ENCODE data around the gene PER2. TPM values are rescaled to one million over a fixed set of nuclear protein-coding genes. Genes with fewer than 3 reads are reported as not detected.

The PER2 gene
- polyA plus RNA-seq, 2 donors, result 4.9 to 12.6 TPM

DNA sequence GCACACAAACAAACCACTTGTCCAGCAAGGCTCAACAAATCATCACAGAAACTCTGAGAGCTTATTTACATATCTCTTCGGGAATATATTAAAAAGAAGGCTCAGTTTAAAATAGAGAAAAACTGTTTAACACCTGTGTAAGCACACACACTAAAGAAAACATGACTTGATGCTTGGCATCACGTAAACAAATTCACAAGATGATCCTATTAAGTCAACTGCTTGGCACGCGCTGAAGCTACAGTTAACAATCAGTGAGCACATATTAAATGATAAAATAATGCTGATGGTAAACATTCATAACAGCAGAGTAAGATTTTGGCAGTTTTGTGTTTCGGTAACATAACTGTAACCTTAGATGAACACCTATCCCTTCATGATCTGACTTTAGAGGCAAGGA lies 44.3 kb downstream of the PER2 start:
- 87 to 89% methylated on average over 5 of the region's 5 CpGs for WGBS, 2 donors
- Histone ChIP-seq H3K4me3 (ENCODE audit: low read depth in 1 of 2, low read length in 2 of 2) (no peak overlapping the region), H3K4me1 (ENCODE audit: control insufficient read depth in 2 of 2, insufficient read depth in 2 of 2, low read length in 1 of 2) (peaks cover 0 to 11% of the 10 kb centered on the region in 2 donors), H3K27me3 (ENCODE audit: control insufficient read depth in 1 of 2, insufficient read depth in 2 of 2, low read length in 2 of 2) (no peaks in the 10 kb centered on the region), H3K9me3 (ENCODE audit: control insufficient read depth in 2 of 2, insufficient read depth in 1 of 2, low read depth in 1 of 2, low read length in 1 of 2) (no peaks in the 10 kb centered on the region), H3K36me3 (ENCODE audit: control insufficient read depth in 2 of 2, insufficient read depth in 2 of 2, low read length in 1 of 2) (peaks cover 0 to 20% of the 10 kb centered on the region in 2 donors), H3K27ac (ENCODE audit: low read depth in 2 of 2, low read length in 1 of 2) (no peak overlapping the region)

DNA sequence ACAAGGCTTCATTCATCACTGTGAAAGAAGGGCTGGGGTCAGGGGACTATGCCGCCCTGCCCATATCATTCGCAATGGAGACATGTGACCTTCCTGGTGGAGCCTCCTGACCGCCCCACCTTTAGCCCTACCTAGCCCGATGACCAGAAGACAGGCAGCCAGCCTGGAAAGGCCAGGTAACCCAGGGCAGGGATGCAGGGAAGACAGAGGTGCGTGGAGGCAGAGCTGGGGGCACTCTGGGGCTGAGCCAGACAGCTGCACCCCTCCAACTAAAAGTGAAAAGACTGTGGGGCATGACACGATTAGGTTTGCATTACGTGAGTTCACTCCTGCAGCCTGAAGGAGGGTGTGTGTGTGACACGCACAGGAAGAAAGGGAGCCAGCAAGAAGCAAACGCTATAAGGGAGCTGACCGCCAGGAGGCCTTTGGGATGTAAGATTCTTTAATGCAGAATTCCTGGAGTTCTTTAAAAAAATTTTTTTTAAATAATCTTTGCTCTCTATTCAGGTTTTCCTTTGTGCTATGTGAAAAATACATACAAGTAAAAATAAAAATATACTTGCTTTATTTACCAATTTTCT lies 44.8 kb downstream of the PER2 start:
- Histone ChIP-seq H3K27ac (ENCODE audit: low read depth in 2 of 2, low read length in 1 of 2) (no peak overlapping the region), H3K4me3 (ENCODE audit: low read depth in 1 of 2, low read length in 2 of 2) (no peak overlapping the region), H3K36me3 (ENCODE audit: control insufficient read depth in 2 of 2, insufficient read depth in 2 of 2, low read length in 1 of 2) (peaks cover 0 to 18% of the 10 kb centered on the region in 2 donors), H3K4me1 (ENCODE audit: control insufficient read depth in 2 of 2, insufficient read depth in 2 of 2, low read length in 1 of 2) (peaks cover 0 to 14% of the 10 kb centered on the region in 2 donors), H3K27me3 (ENCODE audit: control insufficient read depth in 1 of 2, insufficient read depth in 2 of 2, low read length in 2 of 2) (no peaks in the 10 kb centered on the region), H3K9me3 (ENCODE audit: control insufficient read depth in 2 of 2, insufficient read depth in 1 of 2, low read depth in 1 of 2, low read length in 1 of 2) (peaks cover 0 to 3% of the 10 kb centered on the region in 2 donors)
- 83% methylated on average over 10 of the region's 10 CpGs for WGBS, 2 donors

DNA sequence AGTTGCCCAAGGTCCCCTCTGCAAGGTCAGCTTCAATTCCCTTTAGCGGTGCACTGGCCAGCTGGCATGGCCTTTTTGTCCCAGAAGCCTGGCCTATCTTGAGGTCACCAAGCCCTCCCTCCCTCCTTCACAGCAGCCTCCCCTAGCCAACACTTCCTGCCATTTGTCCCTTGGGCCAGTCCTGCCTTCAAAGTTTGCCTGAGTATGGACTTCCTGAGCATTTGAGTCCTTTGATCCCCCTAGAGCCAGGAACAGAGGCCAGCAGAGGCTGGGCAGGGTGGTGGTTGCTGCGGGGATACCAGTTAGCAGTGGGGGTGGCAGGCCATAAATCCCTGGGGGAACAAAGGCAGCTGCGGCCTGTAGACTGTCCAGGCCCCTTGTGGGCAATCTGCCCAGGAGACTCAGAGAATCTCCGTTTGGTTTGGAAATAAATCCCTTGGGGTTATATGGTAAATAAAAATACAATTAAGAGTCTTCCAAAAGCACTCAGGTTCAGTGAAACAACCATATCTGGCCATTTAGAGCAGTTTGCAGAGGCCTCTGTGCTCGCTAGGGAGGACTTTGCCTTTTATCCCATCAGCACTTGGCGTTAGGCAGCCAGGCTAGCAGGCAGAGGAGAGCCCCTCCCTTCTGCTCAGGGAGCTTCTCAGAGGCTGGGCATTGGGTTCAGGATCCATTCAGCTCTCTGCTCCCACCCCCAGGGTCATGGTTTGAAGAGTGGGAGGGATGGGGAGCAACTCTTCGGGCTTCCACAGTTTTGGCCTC lies 45.5 kb downstream of the PER2 start:
- peaks cover 0 to 3% of the 10 kb centered on the region in 2 donors for H3K9me3 ChIP-seq (ENCODE audit: control insufficient read depth in 2 of 2, insufficient read depth in 1 of 2, low read depth in 1 of 2, low read length in 1 of 2)
- peaks cover 0 to 15% of the 10 kb centered on the region in 2 donors for H3K36me3 ChIP-seq (ENCODE audit: control insufficient read depth in 2 of 2, insufficient read depth in 2 of 2, low read length in 1 of 2)
- H3K4me1 ChIP-seq (ENCODE audit: control insufficient read depth in 2 of 2, insufficient read depth in 2 of 2, low read length in 1 of 2), result peaks cover 0 to 14% of the 10 kb centered on the region in 2 donors
- WGBS, 2 donors, result 58 to 60% methylated on average over 7 of the region's 7 CpGs
- H3K27ac ChIP-seq (ENCODE audit: low read depth in 2 of 2, low read length in 1 of 2), result no peak overlapping the region
- H3K27me3 ChIP-seq (ENCODE audit: control insufficient read depth in 1 of 2, insufficient read depth in 2 of 2, low read length in 2 of 2), result no peaks in the 10 kb centered on the region
- H3K4me3 ChIP-seq (ENCODE audit: low read depth in 1 of 2, low read length in 2 of 2), result no peak overlapping the region

- H3K27ac ChIP-seq (ENCODE audit: low read depth in 2 of 2, low read length in 1 of 2), result no peak overlapping the region
- H3K27me3 ChIP-seq (ENCODE audit: control insufficient read depth in 1 of 2, insufficient read depth in 2 of 2, low read length in 2 of 2), result no peaks in the 10 kb centered on the region
- 80 to 81% methylated on average over 2 of the region's 2 CpGs for WGBS, 2 donors
These were observed 46.4 kb downstream of the PER2 start for GRCh38 chr2:238241970-238242369.

DNA sequence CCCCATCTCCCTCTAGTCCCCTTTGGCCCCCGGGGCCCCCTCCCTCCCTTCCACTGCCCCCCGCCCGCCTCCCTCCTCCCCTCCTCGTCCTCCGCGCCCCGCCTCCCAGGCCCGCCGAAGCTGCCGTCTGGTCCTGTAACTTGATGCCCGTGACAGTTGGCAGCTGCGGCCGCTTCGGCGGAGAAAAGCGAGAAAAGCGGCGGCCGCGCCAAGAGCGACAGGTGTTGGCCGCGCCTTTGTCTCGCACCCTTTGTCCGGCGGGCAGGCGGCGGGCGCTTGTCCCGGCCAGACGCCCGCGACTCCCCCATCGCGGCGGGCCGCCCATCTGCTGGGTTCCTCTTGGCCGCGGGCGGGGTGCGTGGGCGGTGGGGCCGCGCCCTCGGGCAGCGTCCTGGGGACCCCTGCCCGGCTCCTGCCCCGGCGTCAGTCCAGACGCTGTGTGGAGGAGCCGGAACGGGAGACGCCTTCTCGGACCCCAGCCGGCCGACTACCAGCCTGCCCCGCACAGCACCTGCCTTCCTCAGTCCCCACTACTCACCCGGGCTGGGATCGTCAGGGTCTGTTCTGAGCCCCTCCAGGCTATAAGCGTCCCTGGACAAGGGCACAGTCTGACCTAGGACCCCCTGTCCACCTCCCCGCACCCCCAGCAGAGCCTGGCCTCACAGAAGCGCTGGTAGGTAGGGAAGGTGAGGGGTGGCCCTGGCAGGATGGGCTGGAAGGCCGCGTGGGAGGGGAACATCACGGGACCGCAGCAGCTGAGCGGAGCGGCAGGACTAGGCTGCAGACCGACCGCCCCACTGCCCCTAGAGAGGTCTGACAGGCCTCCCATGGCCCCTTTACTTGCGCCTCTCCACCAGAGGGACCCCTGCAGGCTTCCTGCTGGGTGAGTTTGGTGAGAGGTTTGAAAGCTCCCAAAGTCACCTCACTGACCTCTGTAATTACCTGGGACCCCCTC lies 47.4 kb downstream of the PER2 start:
- Histone ChIP-seq H3K4me1 (ENCODE audit: control insufficient read depth in 2 of 2, insufficient read depth in 2 of 2, low read length in 1 of 2) (peaks cover 0 to 14% of the 10 kb centered on the region in 2 donors), H3K36me3 (ENCODE audit: control insufficient read depth in 2 of 2, insufficient read depth in 2 of 2, low read length in 1 of 2) (peaks cover 0 to 7% of the 10 kb centered on the region in 2 donors), H3K27ac (ENCODE audit: low read depth in 2 of 2, low read length in 1 of 2) (no peak overlapping the region), H3K4me3 (ENCODE audit: low read depth in 1 of 2, low read length in 2 of 2) (peak overlapping the region in 1 of 2 donors; percentile 69), H3K27me3 (ENCODE audit: control insufficient read depth in 1 of 2, insufficient read depth in 2 of 2, low read length in 2 of 2) (no peaks in the 10 kb centered on the region), H3K9me3 (ENCODE audit: control insufficient read depth in 2 of 2, insufficient read depth in 1 of 2, low read depth in 1 of 2, low read length in 1 of 2) (peaks cover 0 to 3% of the 10 kb centered on the region in 2 donors)
- WGBS, 2 donors, result 14 to 15% methylated on average over 54 to 71 of the region's 71 CpGs

More at GRCh38 chr2:238241970-238242369, 46.4 kb downstream of the PER2 start:
- Histone ChIP-seq H3K36me3 (ENCODE audit: control insufficient read depth in 2 of 2, insufficient read depth in 2 of 2, low read length in 1 of 2) (peaks cover 0 to 7% of the 10 kb centered on the region in 2 donors), H3K4me1 (ENCODE audit: control insufficient read depth in 2 of 2, insufficient read depth in 2 of 2, low read length in 1 of 2) (peaks cover 0 to 14% of the 10 kb centered on the region in 2 donors), H3K4me3 (ENCODE audit: low read depth in 1 of 2, low read length in 2 of 2) (no peak overlapping the region), H3K9me3 (ENCODE audit: control insufficient read depth in 2 of 2, insufficient read depth in 1 of 2, low read depth in 1 of 2, low read length in 1 of 2) (peaks cover 0 to 3% of the 10 kb centered on the region in 2 donors)

- H3K4me1 ChIP-seq (ENCODE audit: control insufficient read depth in 2 of 2, insufficient read depth in 2 of 2, low read length in 1 of 2), result peaks cover 0 to 14% of the 10 kb centered on the region in 2 donors
- peaks cover 0 to 5% of the 10 kb centered on the region in 2 donors for H3K36me3 ChIP-seq (ENCODE audit: control insufficient read depth in 2 of 2, insufficient read depth in 2 of 2, low read length in 1 of 2)
- WGBS, 2 donors, result 1% methylated on average over 90 to 105 of the region's 105 CpGs
- peak within 1 kb of the TSS; percentile 67 to 69 for H3K4me3 ChIP-seq (ENCODE audit: low read depth in 1 of 2, low read length in 2 of 2)
- peaks cover 0 to 3% of the 10 kb centered on the region in 2 donors for H3K9me3 ChIP-seq (ENCODE audit: control insufficient read depth in 2 of 2, insufficient read depth in 1 of 2, low read depth in 1 of 2, low read length in 1 of 2)
- no peaks in the 10 kb centered on the region for H3K27me3 ChIP-seq (ENCODE audit: control insufficient read depth in 1 of 2, insufficient read depth in 2 of 2, low read length in 2 of 2)
- peak within 1 kb of the TSS in 1 of 2 donors; percentile 35 for H3K27ac ChIP-seq (ENCODE audit: low read depth in 2 of 2, low read length in 1 of 2)
These were observed 48.3 kb downstream of the PER2 start, which contains the start of gene HES6 for GRCh38 chr2:238239863-238240756. Gene HES6, minus strand, starts transcription at chr2:238240038. Its CDS starts 133 bp downstream, at chr2:238239905.

DNA sequence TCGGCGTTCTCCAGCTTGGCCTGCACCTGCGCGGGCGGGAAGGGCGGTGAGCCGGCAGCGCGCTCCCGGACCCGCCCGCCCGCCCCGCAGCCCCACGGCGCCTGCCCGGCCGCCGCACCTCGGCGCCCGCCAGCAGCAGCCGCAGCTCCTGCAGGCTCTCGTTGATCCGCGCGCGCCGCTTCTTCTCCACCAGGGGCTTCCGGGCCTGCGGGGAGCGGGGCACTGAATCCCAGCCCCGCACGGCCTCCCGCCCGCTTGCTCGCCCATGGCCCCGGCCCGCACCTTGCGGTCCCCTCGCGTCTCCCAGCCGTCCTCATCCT lies 48.9 kb downstream of the PER2 start:
- H3K4me1 ChIP-seq (ENCODE audit: control insufficient read depth in 2 of 2, insufficient read depth in 2 of 2, low read length in 1 of 2), result peaks cover 0 to 14% of the 10 kb centered on the region in 2 donors
- H3K36me3 ChIP-seq (ENCODE audit: control insufficient read depth in 2 of 2, insufficient read depth in 2 of 2, low read length in 1 of 2), result peaks cover 0 to 4% of the 10 kb centered on the region in 2 donors
- H3K9me3 ChIP-seq (ENCODE audit: control insufficient read depth in 2 of 2, insufficient read depth in 1 of 2, low read depth in 1 of 2, low read length in 1 of 2), result peaks cover 0 to 3% of the 10 kb centered on the region in 2 donors
- no peaks in the 10 kb centered on the region for H3K27me3 ChIP-seq (ENCODE audit: control insufficient read depth in 1 of 2, insufficient read depth in 2 of 2, low read length in 2 of 2)
- H3K27ac ChIP-seq (ENCODE audit: low read depth in 2 of 2, low read length in 1 of 2), result peak overlapping the region in 1 of 2 donors; percentile 35
- WGBS, 2 donors, result 0 to 1% methylated on average over 22 to 43 of the region's 43 CpGs
- H3K4me3 ChIP-seq (ENCODE audit: low read depth in 1 of 2, low read length in 2 of 2), result peak overlapping the region; percentile 67 to 69

DNA sequence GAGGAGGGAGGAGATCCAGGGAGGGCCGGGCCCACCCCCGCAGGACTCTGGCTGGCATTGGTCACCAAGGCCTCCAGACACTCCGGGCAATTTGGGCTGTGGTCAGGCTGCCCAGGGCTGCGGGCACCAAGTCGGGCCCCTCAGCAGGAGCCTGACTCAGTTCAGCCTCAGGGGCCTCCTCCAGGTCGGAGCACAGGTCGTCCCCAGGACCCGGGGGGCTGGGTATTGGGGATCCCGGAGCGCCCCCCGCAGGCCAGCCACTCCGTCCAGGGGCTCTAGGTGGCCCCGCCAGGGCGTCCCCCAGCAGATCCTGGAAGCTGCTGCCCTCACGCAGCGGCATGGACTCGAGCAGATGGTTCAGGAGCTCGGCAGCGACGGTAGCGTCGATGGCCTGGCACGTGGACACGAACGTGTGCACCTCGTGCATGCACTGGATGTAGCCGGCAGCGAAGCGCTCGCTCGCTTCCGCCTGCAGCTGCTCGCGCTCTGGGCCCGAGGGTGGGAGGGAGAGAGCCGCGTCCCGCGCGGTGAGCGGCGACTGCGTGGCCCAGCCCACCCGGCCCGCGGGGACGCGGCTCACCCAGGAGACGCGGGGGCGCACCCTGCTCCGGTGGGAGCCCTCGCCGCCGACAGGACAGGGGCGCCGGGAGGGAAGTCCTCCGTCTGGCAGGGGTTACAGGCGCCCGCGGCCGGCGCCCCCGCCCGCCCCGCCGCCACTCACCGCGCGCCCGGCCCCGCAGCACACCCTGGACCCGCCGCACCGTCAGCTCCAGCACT lies 49.5 kb downstream of the PER2 start:
- WGBS, 2 donors, result 23 to 28% methylated on average over 55 to 75 of the region's 75 CpGs

More for the DNA sequence above, 49.5 kb downstream of the PER2 start:
- peaks cover 0 to 14% of the 10 kb centered on the region in 2 donors for H3K4me1 ChIP-seq (ENCODE audit: control insufficient read depth in 2 of 2, insufficient read depth in 2 of 2, low read length in 1 of 2)
- peak overlapping the region; percentile 67 to 69 for H3K4me3 ChIP-seq (ENCODE audit: low read depth in 1 of 2, low read length in 2 of 2)
- no peaks in the 10 kb centered on the region for H3K27me3 ChIP-seq (ENCODE audit: control insufficient read depth in 1 of 2, insufficient read depth in 2 of 2, low read length in 2 of 2)
- peaks cover 0 to 4% of the 10 kb centered on the region in 2 donors for H3K36me3 ChIP-seq (ENCODE audit: control insufficient read depth in 2 of 2, insufficient read depth in 2 of 2, low read length in 1 of 2)
- H3K27ac ChIP-seq (ENCODE audit: low read depth in 2 of 2, low read length in 1 of 2), result no peak overlapping the region
- H3K9me3 ChIP-seq (ENCODE audit: control insufficient read depth in 2 of 2, insufficient read depth in 1 of 2, low read depth in 1 of 2, low read length in 1 of 2), result peaks cover 0 to 3% of the 10 kb centered on the region in 2 donors

Measured in esophagus (tissue), 2 donors.